ENCODE data around the gene TBC1D21.

Gene TBC1D21

GRCh38 chr15:73888224-73889041 lies 15.1 kb downstream of the TBC1D21 start:
- CTCF ChIA-PET, result interaction anchor here (1.6 to 3.9 kb wide), 3 partner anchors 9 to 19 kb away, joined by 17 to 24 read pairs (median 18); partner anchors contain the start of gene TBC1D21
- Histone ChIP-seq H3K4me1 (ENCODE audit: control insufficient read depth, insufficient read depth, low read length) (no peaks in the 10 kb centered on the region), H3K27ac (ENCODE audit: extremely low read depth, low read depth, low read length) (no peak overlapping the region), H3K9me3 (ENCODE audit: control insufficient read depth, insufficient read depth, low read depth, low read length) (no peaks in the 10 kb centered on the region), H3K4me3 (ENCODE audit: low read depth, low read length) (no peak overlapping the region), H3K36me3 (ENCODE audit: control insufficient read depth in 2 of 2, insufficient read depth in 1 of 2, low read length in 2 of 2) (no peaks in the 10 kb centered on the region)
- TF ChIP-seq ZNF18 (tag by site-specific recombination; IDR thresholded peaks at IDR 0.05), result no peak
- peak; percentile 99 for TF ChIP-seq EGR2 (tag by site-specific recombination; IDR thresholded peaks at IDR 0.05; ENCODE audit: low read depth)
- peak; percentile 99 for TF ChIP-seq ZNF513 (tag by site-specific recombination; IDR thresholded peaks at IDR 0.05)
- no peak for TF ChIP-seq ZNF518A (tag by site-specific recombination; conservative IDR thresholded peaks at IDR 0.05; ENCODE audit: low read depth)
- TF ChIP-seq ZFHX2 (tag by site-specific recombination; conservative IDR thresholded peaks at IDR 0.05), result peak; percentile 98
- TF ChIP-seq ZBTB17 (tag by site-specific recombination; IDR thresholded peaks at IDR 0.05), result 0 out of 2 replicates have a peak, but pooled peaks have one; percentile 12
- POLR2A ChIA-PET, result interaction anchor here (0.6 kb wide), 1 partner anchor 49 kb away, joined by 8 read pairs; no protein-coding TSS in a partner anchor

GRCh38 chr15:73889053-73889761 lies 15.8 kb downstream of the TBC1D21 start:
- Histone ChIP-seq H3K9me3 (ENCODE audit: control insufficient read depth, insufficient read depth, low read depth, low read length) (no peaks in the 10 kb centered on the region), H3K4me3 (ENCODE audit: low read depth, low read length) (no peak overlapping the region), H3K27ac (ENCODE audit: extremely low read depth, low read depth, low read length) (no peak overlapping the region), H3K4me1 (ENCODE audit: control insufficient read depth, insufficient read depth, low read length) (no peaks in the 10 kb centered on the region), H3K36me3 (ENCODE audit: control insufficient read depth in 2 of 2, insufficient read depth in 1 of 2, low read length in 2 of 2) (no peaks in the 10 kb centered on the region)
- ChIA-PET CTCF (interaction anchor here (0.6 to 3.9 kb wide), 4 partner anchors 8 to 280 kb away, joined by 4 to 24 read pairs (median 14); partner anchors contain the start of gene TBC1D21), POLR2A (interaction anchor here (0.6 kb wide), 1 partner anchor 50 kb away, joined by 8 read pairs; no protein-coding TSS in a partner anchor)
- TF ChIP-seq ZBTB10 (tag by site-specific recombination; IDR thresholded peaks at IDR 0.05) (no peak), ZNF223 (tag by site-specific recombination; IDR thresholded peaks at IDR 0.05) (no peak), WT1 (tag by site-specific recombination; IDR thresholded peaks at IDR 0.05) (no peak), GFI1B (tag by site-specific recombination; IDR thresholded peaks at IDR 0.05) (no peak), ZEB2 (tag by site-specific recombination; IDR thresholded peaks at IDR 0.05) (no peak), ZNF48 (tag by site-specific recombination; IDR thresholded peaks at IDR 0.05) (no peak), MYNN (tag by site-specific recombination; IDR thresholded peaks at IDR 0.05; ENCODE audit: borderline replicate concordance) (no peak), PRDM10 (tag by site-specific recombination; IDR thresholded peaks at IDR 0.05) (no peak), ZNF423 (tag by site-specific recombination; IDR thresholded peaks at IDR 0.05) (no peak)

Measured in HEK293 (cell line).